ENCODE results near the gene C1orf210.

The C1orf210 gene

DNA sequence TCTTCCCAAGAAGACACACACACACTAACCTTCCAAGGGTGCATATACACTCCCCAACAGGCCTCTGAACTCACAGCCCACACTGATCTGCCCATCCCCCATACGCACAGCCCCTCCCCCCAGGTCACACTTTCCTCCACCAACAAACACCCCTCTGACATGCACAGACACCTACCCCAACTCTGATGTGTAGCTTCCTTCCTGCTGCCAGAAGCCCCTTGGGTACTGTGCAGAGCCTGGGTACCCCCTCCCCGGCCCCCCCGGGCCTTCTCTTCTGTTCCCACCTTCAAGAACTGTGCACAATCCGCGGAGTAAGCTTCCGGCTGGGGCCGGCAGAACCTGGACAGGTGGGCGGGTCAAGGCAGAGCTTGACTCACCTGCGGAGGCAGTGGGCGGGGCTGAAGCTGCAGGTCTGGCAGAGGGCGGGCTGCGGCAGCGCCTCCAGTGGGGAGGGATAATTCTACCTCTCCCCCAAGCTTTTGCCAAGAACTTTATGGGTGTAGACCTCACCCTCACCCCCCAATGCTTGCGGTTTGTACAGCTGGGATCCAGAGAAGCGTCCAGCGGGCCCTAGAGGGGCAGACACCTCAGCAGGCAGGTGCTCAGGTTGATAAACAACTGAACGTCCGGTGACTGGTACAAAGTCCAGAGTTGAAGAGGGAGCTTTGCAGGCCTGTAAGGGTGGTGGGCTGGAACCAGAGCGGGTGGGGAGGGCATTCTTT is at the start of gene C1orf210:
C1orf210 (minus strand) TSS at position 313 of the 722 bp plus-strand sequence. CDS start 2,311 bp downstream, outside the sequence.
- DNase-seq (ENCODE audit: low spot score) = no peak

DNA sequence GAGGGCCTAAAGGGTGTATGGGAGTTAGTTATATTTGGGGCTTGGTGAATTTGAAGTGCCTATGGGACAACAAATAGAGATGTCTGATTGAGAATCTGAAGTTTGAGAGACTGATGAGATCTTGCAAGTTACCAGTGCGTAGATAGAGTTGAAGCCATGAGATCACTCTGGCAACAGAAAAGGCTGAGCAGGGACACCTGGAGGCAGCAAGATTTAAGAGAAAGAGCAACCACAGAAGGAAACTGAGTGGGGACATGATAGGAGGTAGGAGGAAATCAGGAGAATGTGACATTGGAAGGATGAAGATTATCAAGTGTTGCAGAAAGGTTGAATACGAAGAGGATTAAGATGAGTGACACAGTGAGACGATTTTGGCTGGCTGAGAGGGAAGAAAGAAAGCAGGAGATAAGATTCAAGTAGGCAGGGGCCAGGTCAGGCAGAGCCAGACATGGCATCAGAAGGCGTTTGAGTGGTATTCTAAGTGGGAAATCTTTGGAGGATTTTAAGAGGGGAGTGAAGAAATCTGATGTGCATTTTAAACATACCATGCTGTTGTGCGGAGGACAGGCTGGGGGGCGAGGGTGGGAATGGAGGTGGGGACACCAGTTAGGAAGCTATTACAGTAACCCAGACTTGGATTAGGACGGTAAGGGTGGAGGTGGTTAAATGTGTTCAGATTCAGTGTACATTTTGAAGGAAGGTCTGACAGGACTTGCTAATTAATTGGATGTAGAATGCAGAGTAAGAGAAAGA is 49.2 kb upstream of the C1orf210 start:
- DNase-seq (ENCODE audit: low spot score) = no peak

DNA sequence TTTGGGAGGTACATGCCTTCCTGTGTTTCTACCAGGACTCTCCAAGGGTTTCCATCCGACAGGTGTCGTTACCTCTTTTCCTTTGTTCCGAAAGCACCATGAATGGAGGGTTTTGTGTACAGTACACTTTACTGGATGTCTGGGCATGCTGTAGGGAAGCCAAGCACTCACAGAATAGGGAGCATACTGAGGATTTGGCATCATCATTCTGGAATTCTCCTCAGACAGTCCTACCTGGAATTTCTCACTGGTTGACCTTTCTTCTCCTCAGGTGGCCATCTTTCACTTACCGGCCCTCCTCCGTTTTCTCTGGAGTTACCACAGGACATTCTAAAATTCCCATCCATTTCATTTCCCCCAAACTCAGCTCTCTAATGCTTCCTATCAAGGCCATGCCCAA is 46.3 kb upstream of the C1orf210 start:
- no peak for DNase-seq (ENCODE audit: low spot score)

DNA sequence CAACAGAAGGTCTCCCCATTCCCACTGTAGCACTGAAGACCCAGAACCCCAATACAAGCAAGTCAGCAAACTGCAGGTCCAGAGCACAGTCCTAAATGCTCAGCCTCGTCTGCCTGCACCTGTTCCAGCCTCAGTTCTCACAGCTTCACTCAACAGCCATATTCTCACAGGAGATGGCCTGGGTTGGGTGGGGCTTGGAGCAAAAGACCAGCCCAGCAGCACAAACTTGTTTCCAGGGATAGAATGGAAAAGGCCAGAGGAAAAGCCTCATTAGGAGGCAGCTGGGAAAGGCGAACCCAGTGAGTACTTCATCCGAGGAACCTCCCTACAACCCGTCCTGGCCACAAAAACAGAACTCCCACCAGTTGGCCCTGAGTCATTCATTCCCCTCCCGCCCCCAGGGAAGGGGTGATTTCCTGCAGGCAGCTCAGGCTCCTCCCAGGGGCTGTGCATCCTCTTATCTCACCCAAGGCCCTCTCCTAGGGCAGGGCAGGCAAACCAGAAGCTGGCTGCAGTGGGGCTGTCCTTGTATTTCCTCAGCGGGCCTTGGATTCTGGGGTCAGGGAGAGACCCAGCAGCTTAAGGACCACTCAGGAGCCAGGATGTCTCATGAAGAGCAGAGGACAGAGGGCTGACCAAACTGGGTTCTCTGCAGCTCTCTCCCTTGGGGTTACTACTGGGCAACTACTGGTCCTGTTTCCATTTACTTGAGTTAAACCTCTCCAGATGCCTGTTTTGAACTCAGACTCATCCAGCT is 44.8 kb upstream of the C1orf210 start:
- DNase-seq (ENCODE audit: low spot score) = no peak

DNA sequence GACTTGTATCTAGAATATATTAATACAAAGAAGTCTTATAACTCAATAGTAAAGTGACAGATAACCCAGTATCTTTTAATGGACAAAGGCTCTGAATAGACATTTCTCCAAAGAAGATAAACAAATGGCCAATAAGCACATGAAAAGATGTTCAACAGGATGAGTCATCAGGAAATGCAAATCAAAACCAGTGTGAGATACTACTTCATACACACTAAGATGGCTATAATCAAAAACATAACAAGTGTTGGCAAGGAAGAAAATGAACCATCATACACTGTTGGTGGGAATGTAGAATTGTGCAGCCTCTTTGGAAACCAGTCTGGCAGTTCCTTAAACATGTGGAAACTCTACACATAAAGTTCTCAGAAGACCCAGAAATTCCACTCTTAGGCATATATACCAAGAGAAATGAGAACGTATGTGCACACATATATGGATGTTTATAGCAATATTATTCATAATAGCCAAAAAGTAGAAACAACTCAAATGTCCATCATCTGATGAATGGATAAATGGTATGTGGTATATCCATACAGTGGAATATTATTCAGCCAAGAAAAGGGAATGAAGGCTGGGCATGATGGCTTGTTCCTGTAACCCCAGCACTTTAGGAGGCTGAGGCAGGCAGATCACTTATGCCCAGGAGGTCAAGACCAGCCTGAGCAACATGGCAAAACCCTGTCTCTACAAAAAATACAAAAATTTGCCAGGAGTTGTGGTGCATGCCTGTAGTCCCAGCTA is 42.3 kb upstream of the C1orf210 start:
- DNase-seq (ENCODE audit: low spot score) = no peak

DNA sequence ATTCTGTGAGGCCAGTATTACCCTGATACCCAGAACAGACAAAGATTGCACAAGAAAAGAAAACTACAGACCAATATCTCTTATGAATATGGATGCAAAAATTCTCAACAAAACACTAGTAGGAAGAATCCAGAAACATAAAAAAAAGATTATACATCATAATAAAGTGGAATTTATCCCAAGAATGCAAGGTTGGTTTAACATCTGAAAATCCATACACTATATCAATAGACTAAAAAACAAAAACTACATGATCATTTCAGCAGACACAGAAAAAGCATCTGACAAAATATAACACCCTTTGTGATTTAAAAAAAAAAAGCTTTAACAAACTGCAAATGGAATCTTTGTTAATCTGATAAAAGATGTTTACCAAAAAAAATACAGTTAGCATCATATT is 40.0 kb upstream of the C1orf210 start:
- no peak for DNase-seq (ENCODE audit: low spot score)

DNA sequence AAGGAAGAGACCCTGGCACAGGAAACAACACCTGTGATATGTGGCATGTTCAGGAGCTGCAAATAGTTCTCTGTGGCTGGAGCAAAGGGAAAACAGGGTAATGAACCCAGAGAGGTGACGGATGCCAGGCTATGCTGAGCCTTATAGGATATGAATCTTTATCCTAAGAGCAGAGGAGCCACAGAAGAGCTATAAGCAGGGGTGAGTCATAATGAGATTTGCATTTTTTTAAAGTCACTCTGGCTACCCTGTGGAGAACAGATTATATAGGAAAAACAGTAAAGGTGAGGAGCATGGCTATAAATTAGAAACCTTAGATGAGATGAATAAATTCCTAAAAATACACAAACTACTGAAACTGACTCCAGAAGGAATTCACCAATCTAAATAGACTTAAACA is 39.4 kb upstream of the C1orf210 start:
- no peak for DNase-seq (ENCODE audit: low spot score)

DNA sequence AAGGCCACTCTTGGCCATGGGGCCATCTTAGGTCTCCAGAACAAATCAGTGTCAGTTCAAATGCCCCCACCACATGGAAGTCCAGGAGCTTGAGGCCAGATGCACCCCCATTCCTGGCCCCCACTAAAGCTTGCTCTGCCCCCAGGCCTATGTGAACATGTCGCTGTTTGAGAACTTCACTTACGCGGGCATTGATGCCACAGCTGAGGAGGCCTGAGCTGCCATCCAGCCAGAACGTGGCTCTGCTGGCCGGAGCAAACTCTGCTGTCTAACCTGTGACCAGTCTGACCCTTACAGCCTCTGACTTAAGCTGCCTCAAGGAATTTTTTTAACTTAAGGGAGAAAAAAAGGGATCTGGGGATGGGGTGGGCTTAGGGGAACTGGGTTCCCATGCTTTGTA is 37.1 kb upstream of the C1orf210 start:
- DNase-seq (ENCODE audit: low spot score) = no peak

DNA sequence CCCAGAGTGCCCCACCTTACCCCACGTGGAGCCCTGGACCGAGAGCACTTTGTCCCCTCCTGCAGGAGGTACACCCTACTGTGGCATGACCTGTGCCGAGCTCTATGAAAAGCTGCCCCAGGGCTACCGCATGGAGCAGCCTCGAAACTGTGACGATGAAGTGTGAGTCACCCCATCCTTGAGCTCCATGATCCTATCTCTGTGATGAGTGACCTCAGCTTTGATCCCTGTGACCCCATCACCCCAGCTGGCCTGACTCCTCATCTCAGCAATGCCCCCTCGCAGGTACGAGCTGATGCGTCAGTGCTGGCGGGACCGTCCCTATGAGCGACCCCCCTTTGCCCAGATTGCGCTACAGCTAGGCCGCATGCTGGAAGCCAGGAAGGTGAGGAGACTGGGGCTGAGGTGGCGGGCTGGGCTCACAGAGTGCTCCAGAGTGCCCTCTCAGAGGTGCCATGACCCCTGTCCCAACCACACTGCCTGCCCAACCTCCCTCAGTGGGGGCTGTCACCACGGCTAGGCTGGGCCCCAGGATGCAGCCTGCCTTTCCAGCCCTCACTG is 36.0 kb upstream of the C1orf210 start:
- no peak for DNase-seq (ENCODE audit: low spot score)

DNA sequence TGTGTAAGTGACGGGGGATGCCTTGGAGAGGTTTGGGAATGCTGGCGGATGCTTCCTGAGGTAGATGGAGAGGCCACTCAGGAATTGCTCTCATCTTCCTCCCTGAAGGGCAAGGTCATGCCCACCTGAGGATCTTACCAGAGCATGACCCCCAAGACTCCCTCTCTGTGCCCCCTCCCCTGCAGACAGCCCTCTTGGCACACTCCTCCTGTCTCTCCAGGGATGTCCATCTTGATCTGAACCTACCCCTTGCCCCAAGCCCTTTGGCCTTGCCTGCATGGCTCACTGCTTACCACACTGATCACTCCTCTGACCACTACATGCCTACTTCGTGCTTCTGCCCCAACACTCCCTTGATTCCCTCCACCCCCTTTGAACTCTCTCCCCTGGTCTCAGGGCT is 34.4 kb upstream of the C1orf210 start:
- no peak for DNase-seq (ENCODE audit: low spot score)

DNA sequence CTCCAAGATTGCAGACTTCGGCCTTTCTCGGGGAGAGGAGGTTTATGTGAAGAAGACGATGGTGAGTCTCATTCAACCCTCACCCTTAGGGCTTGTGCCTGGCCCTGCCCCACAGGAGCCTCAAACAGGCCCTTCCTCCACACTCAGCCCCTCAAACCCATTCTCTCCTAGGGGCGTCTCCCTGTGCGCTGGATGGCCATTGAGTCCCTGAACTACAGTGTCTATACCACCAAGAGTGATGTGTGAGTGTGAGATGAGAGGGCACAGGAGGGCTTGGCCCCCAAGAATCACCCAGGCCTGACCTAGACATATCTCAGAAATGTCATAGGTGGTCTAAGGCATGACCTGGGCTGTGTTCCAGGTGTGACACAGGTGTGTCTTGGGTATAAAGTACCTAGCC is 33.9 kb upstream of the C1orf210 start:
- no peak for DNase-seq (ENCODE audit: low spot score)

DNA sequence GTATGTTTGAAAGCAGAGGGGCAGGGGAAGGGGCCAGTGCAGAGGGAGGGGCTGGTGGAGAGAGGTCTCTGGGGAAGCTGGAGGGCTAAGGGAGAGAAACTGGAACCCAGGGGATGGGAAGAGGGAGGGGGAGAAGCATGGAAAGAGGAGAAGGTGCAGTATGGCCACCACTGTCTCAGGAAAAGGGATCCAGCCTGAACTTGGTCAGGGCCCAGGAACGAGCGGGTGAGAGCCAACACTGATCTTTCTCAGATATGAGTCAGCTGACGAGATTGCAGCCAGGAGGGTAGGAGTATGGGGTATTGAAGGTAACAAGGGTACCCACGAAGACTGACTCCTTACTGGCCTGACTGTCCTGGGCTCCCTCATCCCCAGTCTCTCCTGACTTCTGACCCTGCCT is 33.5 kb upstream of the C1orf210 start:
- DNase-seq (ENCODE audit: low spot score) = no peak

DNA sequence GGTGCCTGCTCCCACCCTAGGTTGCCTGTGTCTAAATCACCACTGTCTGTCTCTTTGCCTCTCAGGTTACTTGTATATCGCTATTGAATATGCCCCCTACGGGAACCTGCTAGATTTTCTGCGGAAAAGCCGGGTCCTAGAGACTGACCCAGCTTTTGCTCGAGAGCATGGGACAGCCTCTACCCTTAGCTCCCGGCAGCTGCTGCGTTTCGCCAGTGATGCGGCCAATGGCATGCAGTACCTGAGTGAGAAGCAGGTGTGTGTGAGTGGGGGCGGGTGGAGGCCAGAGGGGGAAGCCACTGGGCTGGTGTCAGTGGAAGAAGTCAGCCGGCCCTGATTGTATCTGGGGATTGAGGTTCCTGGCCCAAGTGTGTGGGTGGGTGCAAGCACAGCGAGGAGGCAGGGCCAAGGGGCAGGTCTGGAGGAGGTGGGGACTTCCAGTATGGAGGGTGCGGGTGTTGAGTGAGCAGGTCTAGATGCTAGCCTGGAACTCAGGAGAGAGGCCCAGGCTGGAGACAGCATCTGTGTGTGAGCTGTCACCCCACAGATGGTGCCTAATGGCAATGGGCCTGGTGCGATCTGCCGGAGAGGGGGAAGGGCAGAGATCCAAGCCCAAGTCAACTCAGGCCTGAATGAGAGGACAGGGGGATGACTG is 32.6 kb upstream of the C1orf210 start:
- DNase-seq (ENCODE audit: low spot score) = no peak

DNA sequence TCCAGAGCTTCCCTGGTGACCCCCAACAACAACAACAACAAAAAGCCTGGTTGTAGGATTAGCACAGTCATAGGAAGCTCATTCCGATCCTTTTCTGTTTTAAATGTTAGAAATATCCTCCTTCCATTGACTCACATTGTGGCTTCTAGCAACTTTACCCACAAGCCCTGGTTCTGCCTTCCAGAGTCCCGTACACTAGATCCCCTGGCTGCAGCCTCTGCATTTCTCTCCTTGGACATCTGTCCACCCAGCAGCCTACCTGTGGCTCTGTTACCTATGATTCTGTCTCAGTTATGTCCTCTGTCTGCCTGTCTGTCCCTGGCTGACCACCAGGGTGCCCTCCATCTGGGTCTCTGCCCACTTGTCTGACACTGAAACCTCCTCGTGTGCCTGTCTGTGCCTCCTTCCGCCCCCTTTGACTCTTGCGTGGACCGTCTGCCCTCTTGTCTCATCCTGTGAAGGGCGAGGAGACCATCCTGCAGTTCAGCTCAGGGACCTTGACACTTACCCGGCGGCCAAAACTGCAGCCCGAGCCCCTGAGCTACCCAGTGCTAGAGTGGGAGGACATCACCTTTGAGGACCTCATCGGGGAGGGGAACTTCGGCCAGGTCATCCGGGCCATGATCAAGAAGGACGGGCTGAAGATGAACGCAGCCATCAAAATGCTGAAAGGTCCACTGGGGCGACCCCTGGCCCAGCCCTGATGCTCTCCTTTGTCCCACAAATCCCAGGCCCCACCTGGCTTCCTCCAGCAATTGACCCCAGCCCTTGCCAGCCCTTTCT is 31.5 kb upstream of the C1orf210 start:
- no peak for DNase-seq (ENCODE audit: low spot score)

DNA sequence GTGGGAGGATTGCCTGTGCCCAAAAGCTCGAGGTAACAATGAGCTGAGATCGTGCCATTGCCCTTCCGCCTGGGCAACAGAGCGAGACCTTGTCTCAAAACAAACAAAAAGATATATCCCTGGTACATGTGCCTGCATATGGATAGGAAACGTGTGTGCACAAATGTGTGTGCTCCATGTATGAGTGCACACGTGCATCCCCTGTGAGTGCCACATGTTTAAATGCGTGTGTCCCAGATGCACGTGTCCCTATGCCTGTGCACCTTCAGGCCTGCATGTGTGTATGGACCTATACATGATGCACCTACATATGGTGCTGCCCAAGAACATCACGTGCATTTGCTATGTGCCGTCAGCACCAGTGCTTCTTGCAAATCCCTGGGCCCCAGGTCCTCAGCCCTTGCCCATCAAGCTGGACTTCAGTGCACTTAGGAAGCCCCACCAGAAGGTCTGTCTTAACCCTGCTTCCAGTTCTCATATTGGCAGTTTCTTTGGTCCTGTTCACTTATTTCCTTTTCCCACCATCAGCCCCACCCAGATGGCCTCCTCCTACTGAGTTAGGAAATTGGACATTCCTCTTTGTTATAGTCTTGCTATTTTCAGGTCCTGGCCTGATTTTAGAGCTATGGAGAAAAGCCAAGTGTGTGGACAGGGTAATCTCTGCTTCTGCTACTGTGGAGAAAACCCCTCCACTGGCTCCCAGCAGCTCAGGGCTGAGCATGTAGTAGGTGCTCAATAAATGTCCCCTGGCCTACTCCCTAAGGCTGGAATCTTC is 30.8 kb upstream of the C1orf210 start:
- DNase-seq (ENCODE audit: low spot score) = no peak

DNA sequence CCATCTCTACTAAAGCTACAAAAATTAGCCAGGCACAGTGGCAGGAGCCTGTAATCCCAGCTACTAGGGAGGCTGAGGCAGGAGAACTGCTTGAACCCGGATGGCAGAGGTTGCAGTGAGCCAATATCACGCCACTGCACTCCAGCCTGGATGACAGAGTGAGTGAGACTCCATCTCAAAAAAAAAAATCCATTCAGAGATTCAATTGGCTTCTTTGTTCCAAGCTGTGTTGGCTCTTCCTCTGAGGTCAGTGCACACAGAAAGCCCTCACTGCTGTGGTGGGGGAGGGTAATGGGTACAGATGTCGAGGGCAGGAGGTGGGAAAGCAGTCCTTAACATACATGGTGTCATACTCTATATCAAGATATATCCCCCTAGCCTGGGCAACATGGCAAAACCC is 30.1 kb upstream of the C1orf210 start:
- no peak for DNase-seq (ENCODE audit: low spot score)

DNA sequence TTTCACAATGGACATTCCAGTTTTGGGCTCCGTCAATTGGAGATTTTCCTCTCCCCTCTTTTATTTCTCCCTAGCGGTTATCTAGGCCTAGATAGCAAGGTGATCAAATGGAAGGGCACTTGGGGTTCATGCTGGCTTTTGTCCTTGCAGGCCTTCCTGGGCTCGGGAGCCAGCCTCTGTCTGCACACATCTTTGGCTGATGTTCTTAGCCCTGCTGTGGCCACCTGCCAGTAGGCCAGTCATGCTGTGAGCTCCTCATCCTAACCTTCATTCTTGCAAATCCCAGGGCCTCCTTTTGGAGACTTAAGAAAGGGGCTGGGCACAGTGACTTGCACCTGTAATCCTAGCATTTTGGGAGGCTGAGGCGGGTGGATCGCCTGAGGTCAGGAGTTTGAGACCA is 28.9 kb upstream of the C1orf210 start:
- DNase-seq (ENCODE audit: low spot score) = no peak

DNA sequence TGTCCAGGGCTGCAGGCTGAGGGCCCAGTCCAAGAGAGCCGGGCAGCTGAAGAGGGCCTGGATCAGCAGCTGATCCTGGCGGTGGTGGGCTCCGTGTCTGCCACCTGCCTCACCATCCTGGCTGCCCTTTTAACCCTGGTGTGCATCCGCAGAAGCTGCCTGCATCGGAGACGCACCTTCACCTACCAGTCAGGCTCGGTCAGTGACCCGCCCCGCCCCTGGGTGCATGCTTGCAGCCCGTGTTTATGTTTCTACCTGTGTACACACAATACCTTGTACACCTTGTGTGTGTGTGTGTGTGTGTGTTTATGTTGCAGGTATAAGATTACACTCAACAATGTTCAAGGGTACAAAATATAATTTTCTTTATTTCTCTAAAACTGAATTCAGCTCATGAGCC is 28.4 kb upstream of the C1orf210 start:
- no peak for DNase-seq (ENCODE audit: low spot score)

DNA sequence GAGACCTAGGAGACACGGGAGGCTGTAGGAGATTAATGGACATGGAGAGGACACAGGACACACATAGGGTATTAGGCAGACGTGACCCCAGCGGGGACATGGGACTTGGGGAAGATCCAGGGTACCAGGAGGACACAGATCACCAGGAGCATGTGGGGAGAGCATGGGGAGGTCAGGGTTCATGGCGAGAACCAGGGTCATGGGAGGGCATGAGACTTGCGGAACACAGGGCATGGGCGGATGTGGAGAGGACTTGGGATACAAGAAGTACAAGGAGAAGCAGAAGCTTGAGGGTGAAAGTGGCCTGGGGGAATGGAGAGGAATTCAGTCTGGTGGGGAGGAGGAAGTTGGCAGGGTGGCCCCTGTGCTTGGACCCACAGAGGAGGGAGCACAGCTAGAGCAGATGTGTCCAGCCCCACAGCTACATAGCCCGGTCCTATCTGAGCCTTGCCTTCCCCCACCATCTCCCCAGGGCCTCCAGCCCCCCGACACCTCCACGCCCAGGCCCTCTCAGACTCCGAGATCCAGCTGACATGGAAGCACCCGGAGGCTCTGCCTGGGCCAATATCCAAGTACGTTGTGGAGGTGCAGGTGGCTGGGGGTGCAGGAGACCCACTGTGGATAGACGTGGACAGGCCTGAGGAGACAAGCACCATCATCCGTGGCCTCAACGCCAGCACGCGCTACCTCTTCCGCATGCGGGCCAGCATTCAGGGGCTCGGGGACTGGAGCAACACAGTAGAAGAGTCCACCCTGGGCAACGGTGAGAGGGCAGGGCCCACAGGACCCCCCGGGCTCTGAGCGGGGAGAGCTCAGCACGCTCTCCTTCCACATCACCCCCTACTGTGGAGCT is 27.5 kb upstream of the C1orf210 start:
- no peak for DNase-seq (ENCODE audit: low spot score)
